SIG-M5 treated with dmso at 0.1 percent for 504 hours (cell line): ENCODE measurements around the gene PHACTR1.

Source experiments
- DNase-seq: peaks from one replicate; lab custom pipeline; 2025; ENCODE audit not compliant: unreplicated experiment; lab: John Stamatoyannopoulos, UW

Gene PHACTR1

DNA sequence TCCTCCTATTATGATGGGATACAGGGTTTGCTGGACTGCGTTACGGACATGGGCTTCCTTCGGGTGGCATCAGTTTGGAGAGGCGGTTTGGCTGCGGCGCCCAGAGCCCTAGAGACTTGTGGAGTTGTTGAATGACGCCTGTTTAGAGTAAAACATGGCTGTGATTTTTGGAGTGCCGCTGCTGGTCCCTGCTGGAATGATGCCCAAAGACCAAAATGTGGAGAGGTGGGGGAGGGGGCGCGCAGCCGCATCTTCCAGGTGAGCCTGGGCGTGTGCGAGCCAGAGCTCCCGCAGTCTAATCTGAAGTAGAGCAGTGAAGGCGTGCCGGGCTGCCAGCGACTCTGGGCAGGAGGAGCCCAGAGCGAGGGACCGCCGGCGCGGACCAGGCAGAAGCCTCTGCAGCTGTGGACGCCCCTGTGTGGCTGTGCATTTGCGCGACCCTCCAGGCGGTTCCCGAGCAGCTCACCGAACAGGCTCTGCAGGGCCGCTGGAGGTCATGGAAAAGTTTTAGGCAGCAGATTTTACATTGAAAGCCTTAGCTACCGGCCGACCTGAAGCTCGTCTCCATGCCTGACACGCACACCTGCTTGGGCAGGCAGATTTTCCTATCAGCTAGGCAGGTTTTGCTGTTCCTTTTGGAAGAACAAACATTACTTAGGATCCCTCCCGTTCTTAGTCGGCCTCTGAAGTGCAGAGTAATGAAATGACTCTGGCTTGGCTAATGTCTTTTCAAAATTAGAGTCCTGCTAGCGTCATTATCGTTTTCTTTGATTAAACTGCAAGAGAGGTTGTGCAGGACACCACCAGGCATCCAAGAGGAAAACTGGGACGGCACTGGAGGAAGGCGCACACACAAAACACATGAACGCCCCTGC, 298.2 kb downstream of the PHACTR1 start:
- no peak for DNase-seq

DNA sequence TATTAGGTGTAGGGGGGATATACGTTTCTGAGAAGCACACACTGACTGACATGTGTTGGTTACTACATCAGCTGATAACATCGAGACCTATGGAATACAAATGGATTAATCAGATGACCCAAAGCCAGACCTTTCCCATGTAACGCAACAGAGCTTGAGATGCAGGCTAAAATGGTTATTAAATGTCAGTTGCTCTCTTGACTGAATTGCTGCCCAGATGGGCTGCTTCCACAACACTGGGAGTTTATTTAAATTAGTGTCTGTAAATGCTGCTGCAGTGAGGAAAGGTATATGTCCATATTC, 298.8 kb downstream of the PHACTR1 start:
- DNase-seq = no peak

GRCh38 chr6:13024616-13025015, 308.0 kb downstream of the PHACTR1 start:
- DNase-seq = no peak

GRCh38 chr6:13025893-13026499, 309.4 kb downstream of the PHACTR1 start:
- DNase-seq = no peak

DNA sequence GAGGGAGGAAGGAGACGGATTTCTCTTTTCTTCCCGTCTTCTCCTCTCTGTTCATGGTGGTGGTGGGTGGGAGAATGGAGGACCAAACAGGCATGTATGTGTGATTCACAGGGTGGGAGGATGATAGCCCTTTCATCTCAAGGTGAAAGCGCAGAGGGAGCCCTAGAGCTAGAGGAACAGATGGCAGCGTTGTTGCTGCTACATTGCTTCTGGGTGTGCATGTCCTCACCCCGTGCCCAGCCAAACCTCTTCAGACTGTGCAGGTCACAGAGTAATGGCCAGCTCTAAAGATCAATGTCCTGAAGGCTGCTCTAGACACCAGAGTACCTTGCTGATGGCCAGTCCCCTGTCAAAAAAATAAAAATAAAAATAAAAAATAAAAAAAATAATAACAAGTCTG, 310.0 kb downstream of the PHACTR1 start:
- no peak for DNase-seq

- no peak for DNase-seq
These were observed 310.6 kb downstream of the PHACTR1 start for GRCh38 chr6:13027207-13027606.

- no peak for DNase-seq
These were observed 313.8 kb downstream of the PHACTR1 start for GRCh38 chr6:13030396-13030795.

- DNase-seq = no peak
These were observed 316.0 kb downstream of the PHACTR1 start for GRCh38 chr6:13032566-13032965.

- DNase-seq = no peak
These were observed 316.6 kb downstream of the PHACTR1 start for GRCh38 chr6:13033145-13033544.

DNA sequence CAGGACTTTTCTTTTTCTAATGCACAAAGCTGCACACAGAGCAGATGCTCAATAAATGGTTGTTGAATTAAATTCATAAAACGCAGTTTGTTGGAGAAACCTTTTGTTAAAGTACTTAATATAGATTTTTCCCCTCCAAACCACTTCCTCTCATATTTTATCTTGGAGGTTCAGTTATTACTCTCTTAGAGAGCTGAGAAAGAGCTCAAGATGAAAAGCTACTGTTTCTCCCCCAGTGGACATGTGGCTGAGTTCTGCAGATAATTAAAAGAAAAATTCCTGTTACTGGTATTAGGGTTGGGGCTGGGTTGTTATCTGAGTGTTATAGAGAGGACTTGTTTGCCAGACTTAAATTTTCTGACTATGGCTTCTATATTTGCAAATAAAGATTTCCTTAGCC, 317.7 kb downstream of the PHACTR1 start:
- no peak for DNase-seq

DNA sequence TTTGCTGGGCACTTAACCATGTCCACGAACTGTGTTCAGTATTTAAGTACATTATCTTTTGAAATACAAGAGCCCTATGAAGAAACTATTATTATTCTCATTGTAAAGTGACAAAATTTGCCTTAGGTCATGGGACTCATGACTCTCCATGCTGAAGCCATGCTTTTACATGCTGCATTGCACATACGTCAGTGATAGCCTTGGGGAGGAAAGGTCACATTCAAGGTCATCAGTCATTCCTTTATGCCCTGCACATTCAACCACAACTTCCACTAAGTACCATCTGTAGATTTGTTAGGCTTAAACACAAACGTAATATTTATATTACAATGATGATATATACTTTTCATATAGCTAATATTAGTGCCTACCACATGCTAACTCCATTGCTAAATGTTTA, 319.0 kb downstream of the PHACTR1 start:
- DNase-seq = no peak

DNA sequence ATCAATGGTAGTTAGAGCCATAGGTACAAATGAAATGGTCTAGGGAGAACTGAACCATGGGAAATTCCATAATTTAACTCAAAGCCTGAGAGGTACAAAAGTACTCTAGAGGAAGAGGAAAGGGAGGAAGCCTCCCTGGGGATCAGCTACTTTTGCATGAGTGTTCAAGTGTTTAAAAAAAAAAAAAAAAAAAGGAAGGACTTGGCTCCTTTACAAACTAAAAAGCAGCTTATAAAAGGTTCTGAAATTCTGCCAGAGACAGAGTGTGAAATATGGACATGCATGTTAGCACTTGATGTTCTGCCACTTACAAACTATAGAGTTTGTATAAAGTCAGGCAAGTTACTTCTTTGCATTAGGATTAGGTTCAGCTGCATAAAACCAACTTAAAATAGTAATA, 321.7 kb downstream of the PHACTR1 start:
- DNase-seq = no peak

GRCh38 chr6:13038741-13039190, 322.2 kb downstream of the PHACTR1 start:
- no peak for DNase-seq

- no peak for DNase-seq
These were observed 327.8 kb downstream of the PHACTR1 start for GRCh38 chr6:13044390-13044789.

GRCh38 chr6:13044896-13045295, 328.3 kb downstream of the PHACTR1 start:
- DNase-seq = no peak

- DNase-seq = no peak
These were observed 329.1 kb downstream of the PHACTR1 start for GRCh38 chr6:13045676-13046075.

DNA sequence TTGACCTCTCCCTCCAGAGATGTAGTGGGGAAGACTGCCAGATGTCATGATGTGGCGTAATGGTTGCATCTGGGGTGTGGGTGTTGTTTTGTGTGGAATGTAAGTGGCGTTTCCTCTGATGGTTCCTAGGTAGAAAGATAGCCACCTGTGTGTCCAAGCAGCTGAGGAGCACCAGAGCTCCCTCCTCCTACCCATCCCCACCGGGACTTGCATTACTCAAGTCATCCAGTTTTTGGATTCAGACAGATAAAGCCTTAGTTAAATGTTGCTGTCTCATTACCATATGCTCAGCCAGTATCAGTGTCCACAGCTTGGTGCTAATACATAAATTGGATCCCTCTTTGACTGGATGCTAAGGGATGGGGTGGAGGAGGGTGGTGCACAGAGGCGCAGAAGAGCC, 329.5 kb downstream of the PHACTR1 start:
- no peak for DNase-seq

DNA sequence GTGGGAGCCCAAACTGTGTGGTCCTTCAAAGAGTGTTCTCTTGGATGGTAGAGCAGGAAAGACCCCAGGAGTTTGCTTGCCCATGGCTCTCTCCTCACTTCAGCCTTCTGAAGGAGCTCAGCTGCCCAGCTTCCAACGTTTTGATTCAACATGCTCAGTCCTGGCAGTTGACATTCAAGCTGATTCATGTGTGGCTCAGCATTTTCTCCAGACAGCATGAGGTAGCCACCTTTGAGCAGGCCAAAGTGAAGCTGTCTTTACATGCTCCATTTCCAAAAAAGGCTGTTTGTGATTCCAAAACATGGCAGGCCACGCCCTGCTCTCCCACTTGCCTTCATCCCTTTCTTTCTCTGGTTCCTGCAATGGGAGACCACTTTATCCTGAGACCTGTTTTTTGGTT, 331.5 kb downstream of the PHACTR1 start:
- DNase-seq = no peak

GRCh38 chr6:13049666-13050254, 333.2 kb downstream of the PHACTR1 start:
- DNase-seq = no peak

GRCh38 chr6:13053006-13053461, 336.5 kb downstream of the PHACTR1 start:
- DNase-seq = no peak

DNA sequence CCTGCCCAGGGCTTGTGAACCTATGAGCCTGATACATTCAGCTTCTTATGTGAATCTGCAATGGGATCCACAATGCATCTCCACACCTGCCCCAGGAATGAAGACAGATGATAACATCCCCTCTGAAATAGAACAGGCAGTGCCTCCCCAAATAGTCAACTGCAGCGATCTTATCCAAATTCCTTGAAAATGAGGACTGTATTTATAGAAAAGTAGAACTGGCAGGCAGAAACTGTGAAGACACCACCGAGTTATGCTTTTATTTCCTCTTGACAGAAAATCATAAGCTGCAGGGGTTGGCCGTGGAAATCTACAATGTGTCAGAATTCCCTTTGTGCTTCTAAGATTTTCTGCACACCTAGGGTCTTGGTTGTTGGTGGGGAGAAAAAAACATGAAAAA, 341.5 kb downstream of the PHACTR1 start:
- DNase-seq = no peak

- no peak for DNase-seq
These were observed 342.5 kb downstream of the PHACTR1 start for GRCh38 chr6:13059026-13059425.
